SK-N-SH (cell line): ENCODE results near the gene BAG5. TPM values are rescaled to one million over a fixed set of nuclear protein-coding genes. Genes with fewer than 3 reads are reported as not detected.

Experiments
- CTCF ChIA-PET: fragments of 300-600, 350-600 bp; formaldehyde crosslinking; extraction: SDS; loops from one replicate; lab custom pipeline; 2021; lab: Yijun Ruan, JAX
- POLR2A ChIA-PET: fragments of 350-600 bp; sonication (Branson Sonifier 250); formaldehyde crosslinking; extraction: SDS; loops from one replicate; lab custom pipeline; 2020; ENCODE audit warnings: antibody characterized with exemption, inconsistent platforms; lab: Yijun Ruan, JAX
- DNase-seq: peaks from one replicate; pipeline ENCODE4 v3.0.0; 2012
- H2AFZ ChIP-seq: fragments of 200-600 bp; sonication (generic); 2 replicates; pipeline ENCODE4 v1.8.1; 2016; ENCODE audit warnings: antibody characterized with exemption, mild to moderate bottlenecking, low read depth
- H3F3A ChIP-seq: fragments of 200-600 bp; sonication (generic); replicated peaks from 2 replicates; pipeline ENCODE3; 2016; ENCODE audit warnings: antibody characterized with exemption, mild to moderate bottlenecking; ENCODE audit not compliant: insufficient read depth
- H3K27ac ChIP-seq, 2 experiments: fragments of 200-500 bp in 1 of 2; fragments of 200-600 bp in 1 of 2; sonication (Bioruptor generic) in 1 of 2; sonication (generic), shearing (Covaris generic) in 1 of 2; 2 replicates each; pipeline versions ENCODE4 v1.5.1 to v1.6.1; 2014 to 2016; ENCODE audit warnings: low read depth in 2 of 2, inconsistent platforms in 1 of 2, low read length in 1 of 2, mild to moderate bottlenecking in 1 of 2, mixed read lengths in 1 of 2
- H3K27me3 ChIP-seq: fragments of 200-600 bp; sonication (generic), shearing (Covaris generic); 2 replicates; pipeline ENCODE4 v1.6.1; 2016; ENCODE audit warnings: mixed run types; ENCODE audit not compliant: insufficient read depth
- H3K36me3 ChIP-seq, 2 experiments: fragments of 200-500 bp in 1 of 2; fragments of 200-600 bp in 1 of 2; sonication (Bioruptor generic) in 1 of 2; sonication (generic) in 1 of 2; replicated peaks in 1 of 2; 2 replicates each; pipeline versions ENCODE3 to v1.5.1; 2014 to 2016; ENCODE audit warnings: low read length in 1 of 2, mild to moderate bottlenecking in 1 of 2; ENCODE audit not compliant: insufficient read depth in 2 of 2, control insufficient read depth in 1 of 2
- H3K4me1 ChIP-seq, 2 experiments: fragments of 200-500 bp in 1 of 2; fragments of 200-600 bp in 1 of 2; sonication (Bioruptor generic) in 1 of 2; sonication (generic), shearing (Covaris generic) in 1 of 2; 2 replicates each; pipeline versions ENCODE4 v1.5.1 to v1.6.1; 2014 to 2016; ENCODE audit warnings: low read depth in 1 of 2, low read length in 1 of 2, mixed run types in 1 of 2; ENCODE audit not compliant: insufficient read depth in 2 of 2, control insufficient read depth in 1 of 2
- H3K4me2 ChIP-seq: fragments of 200-600 bp; sonication (generic), shearing (Covaris generic); 2 replicates; pipeline ENCODE4 v1.6.1; 2017; ENCODE audit warnings: mixed run types
- H3K4me3 ChIP-seq, 2 experiments: fragments of 200-500 bp in 1 of 2; fragments of 200-600 bp in 1 of 2; sonication (Bioruptor generic) in 1 of 2; sonication (generic), shearing (Covaris generic) in 1 of 2; 2 replicates each; pipeline versions ENCODE4 v1.5.1 to v1.8.1; 2014 to 2016; ENCODE audit warnings: low read depth in 2 of 2, inconsistent platforms in 1 of 2, low read length in 1 of 2, mild to moderate bottlenecking in 1 of 2, mixed read lengths in 1 of 2, moderate library complexity in 1 of 2
- H3K79me2 ChIP-seq: fragments of 200-600 bp; sonication (generic); 2 replicates; pipeline ENCODE4 v1.8.1; 2017; ENCODE audit warnings: mild to moderate bottlenecking; ENCODE audit not compliant: insufficient read depth
- H3K9ac ChIP-seq: fragments of 200-600 bp; sonication (generic); 2 replicates; pipeline ENCODE4 v1.6.1; 2017; ENCODE audit warnings: mixed run types
- H3K9me2 ChIP-seq: fragments of 200-600 bp; sonication (generic); 2 replicates; pipeline ENCODE4 v1.6.1; 2017; ENCODE audit warnings: mixed run types
- H3K9me3 ChIP-seq: fragments of 200-600 bp; sonication (generic); 2 replicates; pipeline ENCODE4 v1.6.1; 2017; ENCODE audit warnings: mixed run types, mild to moderate bottlenecking, moderate library complexity
- H4K20me1 ChIP-seq: fragments of 200-600 bp; sonication (generic); 2 replicates; pipeline ENCODE4 v1.6.1; 2017; ENCODE audit warnings: mild to moderate bottlenecking, mixed run types; ENCODE audit not compliant: insufficient read depth
- JUND ChIP-seq: IDR thresholded peaks from 2 replicates; pipeline ENCODE4 v1.4.0; 2012
- MEF2A ChIP-seq: IDR thresholded peaks from 2 replicates; pipeline ENCODE4 v1.4.0; 2012; ENCODE audit warnings: low read depth, borderline replicate concordance
- MXI1 ChIP-seq: IDR thresholded peaks from 2 replicates; pipeline ENCODE4 v1.6.1; 2012; ENCODE audit warnings: mild to moderate bottlenecking, low read depth, low read length, improper control_type of control experiment
- NRF1 ChIP-seq: IDR thresholded peaks from 2 replicates; pipeline ENCODE4 v1.6.1; 2012; ENCODE audit warnings: low read depth, mild to moderate bottlenecking, low read length
- PBX3 ChIP-seq: IDR thresholded peaks from 2 replicates; pipeline ENCODE4; 2012
- POLR2AphosphoS5 ChIP-seq: IDR thresholded peaks from 2 replicates; pipeline ENCODE4 v1.6.1; 2012; ENCODE audit warnings: low read depth, low read length
- TAF1 ChIP-seq: IDR thresholded peaks from 2 replicates; pipeline ENCODE4 v1.6.1; 2012; ENCODE audit warnings: low read depth, mild to moderate bottlenecking, low read length, moderate library complexity, borderline replicate concordance
- TCF12 ChIP-seq: IDR thresholded peaks from 2 replicates; pipeline ENCODE4 v1.4.0; 2012
- WGBS: methylation state at CpG from one replicate; pipeline ENCODE4 v1.1.6; 2017; ENCODE audit warnings: low lambda C conversion rate; 5-methylcytosine and 5-hydroxymethylcytosine counted together
- polyA plus RNA-seq, 3 experiments: library from polyadenylated mRNA; depleted of rRNA; stranded (reverse); fragments of >200 nt; gene quantifications; 2 replicates each; pipeline ENCODE4 v1.2.3, GENCODE V29; 2012
- TF ChIP-seq, protein P1 (sequence below): IDR thresholded peaks from 2 replicates; pipeline ENCODE4 v1.4.0; 2012; ENCODE audit warnings: low read depth, borderline replicate concordance

Gene BAG5
- polyA plus RNA-seq, 1 of the 3 experiments (the other 2 are of a cell fraction), result 5.2 TPM

DNA sequence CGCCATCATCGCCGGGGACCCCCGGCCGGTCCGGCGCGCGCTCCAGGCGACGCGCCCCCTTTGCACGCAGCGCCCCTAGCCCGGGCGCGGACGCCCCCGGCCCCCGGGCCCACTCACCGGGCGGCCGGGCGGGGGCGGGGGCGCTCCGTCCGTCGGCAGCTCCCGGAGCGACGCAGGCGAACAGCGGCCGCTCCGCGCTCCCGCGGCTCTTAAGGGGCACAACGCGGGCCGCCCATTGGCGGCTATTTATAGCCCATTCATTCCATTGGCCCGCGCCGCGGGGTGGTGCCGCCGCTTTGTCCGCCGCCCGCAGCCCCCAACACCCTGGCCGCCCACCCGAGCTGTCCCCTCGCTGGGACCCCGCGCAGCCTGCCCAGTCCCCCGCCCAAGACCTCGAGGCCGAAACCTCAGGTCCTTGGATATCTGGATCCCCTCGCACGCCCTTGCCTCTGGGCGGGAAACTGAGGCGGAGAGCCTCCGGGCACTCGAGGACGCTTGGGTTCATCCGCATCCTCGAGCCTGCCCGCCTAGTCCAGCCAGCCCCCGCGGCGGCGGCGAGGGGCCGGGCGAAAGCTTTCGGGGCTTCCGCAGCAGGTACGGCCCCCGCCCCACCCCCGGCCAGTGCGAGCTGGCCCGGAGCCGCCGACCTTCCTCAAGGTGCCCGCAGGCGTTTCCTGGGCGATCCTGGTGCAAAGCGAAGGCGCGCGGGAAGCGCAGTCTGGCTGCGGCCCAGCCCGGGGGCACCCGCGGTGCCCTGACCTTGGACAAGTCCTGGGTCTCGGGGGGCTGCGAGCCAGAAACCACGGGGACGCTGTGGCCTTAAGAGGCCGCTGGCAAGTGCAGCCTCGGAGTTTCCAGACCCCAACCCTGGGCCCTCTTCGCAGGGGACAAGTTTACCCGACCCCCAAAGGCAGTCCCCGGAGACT lies 39.5 kb downstream of the BAG5 start, which contains the start of gene CKB:
TSS of gene CKB (minus strand) at position 182 of the 926 bp plus-strand sequence. CDS start 337 bp downstream, outside the sequence.
- peaks cover 2 to 22% of the 10 kb centered on the region in 2 experiments; a peak in 1 of 4 replicates for H3K4me1 ChIP-seq
- H3K4me2 ChIP-seq, result peak within 1 kb of the TSS; percentile 83
- peak within 1 kb of the TSS; percentile 48 to 57 for H3K4me3 ChIP-seq
- ChIA-PET CTCF (interaction anchor here (1.1 to 9.6 kb wide), 7 partner anchors 10 to 27 kb away, joined by 4 to 194 read pairs (median 7); no protein-coding TSS in a partner anchor), POLR2A (interaction anchor here (0.8 to 3.5 kb wide), 6 partner anchors 8 to 24 kb away, joined by 3 to 19 read pairs (median 4); no protein-coding TSS in a partner anchor)
- H3K27me3 ChIP-seq, result peaks cover 16% of the 10 kb centered on the region
- H3K27ac ChIP-seq, result peak within 1 kb of the TSS in 1 of 2 experiments; percentile 74; a peak in 1 of 4 replicates
- no peak within 1 kb of the TSS for H3K9ac ChIP-seq
- no peaks in the 10 kb centered on the region for H3K79me2 ChIP-seq
- peaks cover 0 to 4% of the 10 kb centered on the region in 2 experiments for H3K36me3 ChIP-seq
- H3F3A ChIP-seq, result peaks cover 5% of the 10 kb centered on the region
- no peaks in the 10 kb centered on the region for H3K9me3 ChIP-seq
- TF ChIP-seq JUND, result no peak
- TF ChIP-seq TAF1, result peak; percentile 51; the same call in 1 of the 2 replicates
- TF ChIP-seq MEF2A, result peak; percentile 49; the same call in 1 of the 2 replicates
- TF ChIP-seq POLR2AphosphoS5, result peak; percentile 55
- TF ChIP-seq PBX3, result no peak
- TF ChIP-seq TCF12, result no peak
- no peaks in the 10 kb centered on the region for H3K9me2 ChIP-seq
- DNase-seq, result peak; percentile 95
- 23% methylated on average over 9 of the region's 107 CpGs for WGBS
- no peaks in the 10 kb centered on the region for H4K20me1 ChIP-seq
- no peak within 1 kb of the TSS for H2AFZ ChIP-seq

- Histone ChIP-seq H3K9ac (no peak overlapping the region), H3K4me2 (peak overlapping the region; percentile 83)
Observed at GRCh38 chr14:103521951-103522563, 40.4 kb downstream of the BAG5 start.

More at GRCh38 chr14:103521951-103522563, 40.4 kb downstream of the BAG5 start:
- Histone ChIP-seq H3K4me3 (peak overlapping the region; percentile 44 to 57; a peak in 3 of 4 replicates), H3F3A (peaks cover 5% of the 10 kb centered on the region), H3K9me3 (no peaks in the 10 kb centered on the region), H3K79me2 (no peaks in the 10 kb centered on the region)
- peak; percentile 91 for DNase-seq
- WGBS, result 2% methylated on average over 11 of the region's 74 CpGs
- TF ChIP-seq, protein P1, sequence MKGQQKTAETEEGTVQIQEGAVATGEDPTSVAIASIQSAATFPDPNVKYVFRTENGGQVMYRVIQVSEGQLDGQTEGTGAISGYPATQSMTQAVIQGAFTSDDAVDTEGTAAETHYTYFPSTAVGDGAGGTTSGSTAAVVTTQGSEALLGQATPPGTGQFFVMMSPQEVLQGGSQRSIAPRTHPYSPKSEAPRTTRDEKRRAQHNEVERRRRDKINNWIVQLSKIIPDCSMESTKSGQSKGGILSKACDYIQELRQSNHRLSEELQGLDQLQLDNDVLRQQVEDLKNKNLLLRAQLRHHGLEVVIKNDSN, result no peak
- peak; percentile 23; the same call in 1 of the 2 replicates for TF ChIP-seq NRF1
- peak; percentile 78 for TF ChIP-seq MXI1
- TF ChIP-seq, all 33 proteins: peak for 2
- POLR2A ChIA-PET, result interaction anchor here (0.6 to 3.5 kb wide), 6 partner anchors 9 to 1524 kb away, joined by 3 to 19 read pairs (median 4); no protein-coding TSS in a partner anchor
- Histone ChIP-seq H3K4me1 (peaks cover 0 to 20% of the 10 kb centered on the region in 2 experiments; a peak in 1 of 4 replicates), H4K20me1 (no peaks in the 10 kb centered on the region), H3K36me3 (peaks cover 0 to 4% of the 10 kb centered on the region in 2 experiments), H3K27me3 (peaks cover 16% of the 10 kb centered on the region), H3K27ac (peak overlapping the region in 1 of 2 experiments; percentile 74; a peak in 1 of 4 replicates), H3K9me2 (no peaks in the 10 kb centered on the region), H2AFZ (no peak overlapping the region)
- CTCF ChIA-PET, result interaction anchor here (1.1 to 9.6 kb wide), 9 partner anchors 11 to 191 kb away, joined by 3 to 194 read pairs (median 7); no protein-coding TSS in a partner anchor
